Measurements from ENCODE around the gene PRKN.

GRCh38 chr6:161346717-161347116, 1380.8 kb downstream of the PRKN start:
- TF ChIP-seq, protein P1, sequence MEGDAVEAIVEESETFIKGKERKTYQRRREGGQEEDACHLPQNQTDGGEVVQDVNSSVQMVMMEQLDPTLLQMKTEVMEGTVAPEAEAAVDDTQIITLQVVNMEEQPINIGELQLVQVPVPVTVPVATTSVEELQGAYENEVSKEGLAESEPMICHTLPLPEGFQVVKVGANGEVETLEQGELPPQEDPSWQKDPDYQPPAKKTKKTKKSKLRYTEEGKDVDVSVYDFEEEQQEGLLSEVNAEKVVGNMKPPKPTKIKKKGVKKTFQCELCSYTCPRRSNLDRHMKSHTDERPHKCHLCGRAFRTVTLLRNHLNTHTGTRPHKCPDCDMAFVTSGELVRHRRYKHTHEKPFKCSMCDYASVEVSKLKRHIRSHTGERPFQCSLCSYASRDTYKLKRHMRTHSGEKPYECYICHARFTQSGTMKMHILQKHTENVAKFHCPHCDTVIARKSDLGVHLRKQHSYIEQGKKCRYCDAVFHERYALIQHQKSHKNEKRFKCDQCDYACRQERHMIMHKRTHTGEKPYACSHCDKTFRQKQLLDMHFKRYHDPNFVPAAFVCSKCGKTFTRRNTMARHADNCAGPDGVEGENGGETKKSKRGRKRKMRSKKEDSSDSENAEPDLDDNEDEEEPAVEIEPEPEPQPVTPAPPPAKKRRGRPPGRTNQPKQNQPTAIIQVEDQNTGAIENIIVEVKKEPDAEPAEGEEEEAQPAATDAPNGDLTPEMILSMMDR (conservative IDR thresholded peaks at IDR 0.05), result no peak
- no peak for TF ChIP-seq ZFX (IDR thresholded peaks at IDR 0.05)

Data from C4-2B (cell line).